Measurements from ENCODE around the gene CAND2. TPM values are rescaled to one million over a fixed set of nuclear protein-coding genes. Genes with fewer than 3 reads are reported as not detected.
"Not testable (repeated sequence)": the region's sequence is repeated elsewhere in the genome, so short reads cannot be mapped to it uniquely, and the experiment has no call there.

CAND2 gene
- total RNA-seq, 2 donors from 2014 or later = 1.2 to 1.6 TPM

DNA sequence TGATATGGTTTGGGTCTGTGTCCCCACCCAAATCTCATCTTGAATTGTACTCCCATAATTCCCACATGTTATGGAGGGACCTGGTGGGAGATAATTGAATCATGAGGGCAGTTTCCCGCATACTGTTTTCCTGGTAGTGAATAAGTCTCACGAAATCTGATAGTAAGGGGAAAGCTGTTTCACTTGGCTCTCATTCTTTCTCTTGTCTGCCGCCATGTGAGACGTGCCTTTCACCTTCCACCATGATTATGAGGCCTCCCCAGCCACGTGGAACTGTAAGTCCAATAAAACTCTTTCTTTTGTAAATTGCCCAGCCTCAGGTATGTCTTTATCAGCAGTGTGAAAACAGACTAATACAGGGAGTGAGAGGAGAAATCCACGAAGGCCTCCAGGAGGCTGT lies 20.5 kb upstream of the CAND2 start:
- peaks cover 45% of the 10 kb centered on the region for H3K27me3 Mint-ChIP-seq
- ATAC-seq; H3K9me3 ChIP-seq (ENCODE audit: control insufficient read depth, low read length, poor library complexity, severe bottlenecking); H3K4me3 Mint-ChIP-seq; DNase-seq; H3K27ac Mint-ChIP-seq; H3K36me3 Mint-ChIP-seq (ENCODE audit: low read depth); H3K4me1 Mint-ChIP-seq: not testable (repeated sequence)

DNA sequence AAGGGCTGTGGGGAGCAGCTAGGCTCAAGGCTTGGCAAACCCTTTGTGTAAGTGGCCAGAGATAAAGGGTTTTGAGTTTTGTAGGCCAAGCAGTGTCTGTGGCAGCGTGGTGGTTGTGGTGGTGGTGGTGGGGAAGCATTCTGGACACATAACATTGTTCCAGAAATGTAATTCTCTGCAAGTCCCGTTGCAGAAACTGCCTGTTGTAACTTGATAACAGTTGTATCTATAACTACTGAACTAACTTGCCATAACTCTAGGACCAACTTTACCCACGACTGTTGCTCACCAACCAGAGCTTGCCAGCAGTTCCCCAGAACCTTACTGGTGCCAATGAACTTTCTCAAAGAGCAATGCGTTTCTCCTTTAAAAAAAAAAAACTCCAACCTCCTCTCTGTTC lies 19.3 kb upstream of the CAND2 start:
- peaks cover 4% of the 10 kb centered on the region for H3K36me3 Mint-ChIP-seq (ENCODE audit: low read depth)
- ATAC-seq (no peak), DNase-seq (no peak)
- no peaks in the 10 kb centered on the region for H3K4me1 Mint-ChIP-seq
- peaks cover 44% of the 10 kb centered on the region for H3K27me3 Mint-ChIP-seq
- H3K4me3 Mint-ChIP-seq = no peak overlapping the region
- H3K9me3 ChIP-seq (ENCODE audit: control insufficient read depth, low read length, poor library complexity, severe bottlenecking) = no peaks in the 10 kb centered on the region
- H3K27ac Mint-ChIP-seq = no peak overlapping the region

DNA sequence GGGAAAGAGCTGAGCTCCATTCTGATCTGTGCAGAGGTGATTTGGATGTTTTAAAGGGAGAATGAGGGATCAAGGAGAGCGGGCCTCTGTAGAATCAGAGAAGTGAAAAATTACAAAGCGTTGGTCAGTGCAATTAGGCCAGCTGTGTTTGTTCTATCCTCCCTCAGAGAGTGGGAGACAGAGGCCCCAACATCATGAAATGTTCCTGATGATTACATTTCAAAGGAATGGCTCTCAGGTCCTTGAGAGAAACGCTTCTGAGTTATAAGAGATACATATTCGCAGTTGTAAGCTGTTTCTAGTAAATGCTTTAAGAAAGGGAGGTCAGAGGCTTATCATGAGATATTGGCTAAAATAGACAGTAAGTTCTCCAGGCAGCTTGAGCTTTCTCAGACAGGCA lies 15.7 kb upstream of the CAND2 start:
- Mint-ChIP-seq H3K4me3 (no peak overlapping the region), H3K4me1 (no peaks in the 10 kb centered on the region), H3K27ac (no peak overlapping the region), H3K36me3 (ENCODE audit: low read depth) (peaks cover 4% of the 10 kb centered on the region), H3K27me3 (peaks cover 60% of the 10 kb centered on the region)
- ATAC-seq (no peak), DNase-seq (no peak)
- H3K9me3 ChIP-seq (ENCODE audit: control insufficient read depth, low read length, poor library complexity, severe bottlenecking) = no peaks in the 10 kb centered on the region

DNA sequence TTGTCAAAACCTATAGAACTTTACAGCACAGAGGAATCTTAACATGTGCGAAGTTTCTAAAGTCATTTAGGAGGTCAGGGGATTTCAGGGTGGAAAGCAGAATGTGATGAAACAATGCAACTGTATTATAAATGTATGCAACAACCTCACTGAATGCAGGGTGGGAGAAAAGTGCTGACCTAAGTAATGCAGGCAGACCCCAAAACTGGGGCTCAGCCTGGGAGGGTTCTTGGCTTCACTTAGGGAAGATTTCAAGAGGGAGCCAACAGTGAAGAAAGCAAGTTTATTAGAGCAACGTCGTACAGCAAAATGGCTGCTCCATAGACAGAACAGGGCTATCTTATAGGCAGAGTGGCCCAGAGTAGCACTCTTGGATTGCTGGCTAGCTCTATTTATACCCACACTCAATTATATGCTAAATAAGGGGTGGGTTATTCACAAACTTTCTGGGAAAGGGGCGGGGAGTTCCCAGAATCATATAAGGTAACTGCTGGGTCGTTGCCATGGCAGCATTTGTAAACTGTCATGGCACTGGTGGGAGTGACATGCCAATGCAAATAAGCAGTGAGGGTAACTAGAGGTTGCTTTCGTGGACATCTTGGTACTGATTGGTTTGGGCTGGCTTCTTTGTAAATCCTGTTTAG lies 14.2 kb upstream of the CAND2 start:
- Mint-ChIP-seq H3K4me1 (no peaks in the 10 kb centered on the region), H3K4me3 (no peak overlapping the region), H3K36me3 (ENCODE audit: low read depth) (peaks cover 4% of the 10 kb centered on the region), H3K27ac (no peak overlapping the region), H3K27me3 (peaks cover 62% of the 10 kb centered on the region)
- no peaks in the 10 kb centered on the region for H3K9me3 ChIP-seq (ENCODE audit: control insufficient read depth, low read length, poor library complexity, severe bottlenecking)
- ATAC-seq (no peak), DNase-seq (no peak)

DNA sequence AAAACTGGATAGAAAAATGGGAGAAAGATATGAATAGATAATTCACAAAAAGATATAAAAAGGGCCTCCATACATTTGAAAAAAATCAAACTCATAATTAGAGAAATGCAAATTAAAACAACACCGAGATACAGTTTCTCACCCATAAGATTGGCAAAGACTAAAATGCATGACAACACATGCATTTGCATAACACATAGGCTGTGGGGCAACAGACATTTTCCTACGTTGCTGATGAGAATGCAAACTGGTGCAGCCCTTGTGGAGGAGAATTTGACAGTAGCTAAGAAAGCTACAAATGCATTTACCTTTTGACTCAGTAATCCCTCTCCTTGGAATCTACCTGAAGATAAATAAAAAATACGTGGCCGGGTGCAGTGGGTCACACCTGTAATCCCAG lies 11.4 kb upstream of the CAND2 start:
- Mint-ChIP-seq H3K4me3 (no peak overlapping the region), H3K27ac (no peak overlapping the region), H3K27me3 (peaks cover 60% of the 10 kb centered on the region), H3K36me3 (ENCODE audit: low read depth) (peaks cover 2% of the 10 kb centered on the region), H3K4me1 (no peaks in the 10 kb centered on the region)
- DNase-seq (no peak), ATAC-seq (no peak)
- no peaks in the 10 kb centered on the region for H3K9me3 ChIP-seq (ENCODE audit: control insufficient read depth, low read length, poor library complexity, severe bottlenecking)

DNA sequence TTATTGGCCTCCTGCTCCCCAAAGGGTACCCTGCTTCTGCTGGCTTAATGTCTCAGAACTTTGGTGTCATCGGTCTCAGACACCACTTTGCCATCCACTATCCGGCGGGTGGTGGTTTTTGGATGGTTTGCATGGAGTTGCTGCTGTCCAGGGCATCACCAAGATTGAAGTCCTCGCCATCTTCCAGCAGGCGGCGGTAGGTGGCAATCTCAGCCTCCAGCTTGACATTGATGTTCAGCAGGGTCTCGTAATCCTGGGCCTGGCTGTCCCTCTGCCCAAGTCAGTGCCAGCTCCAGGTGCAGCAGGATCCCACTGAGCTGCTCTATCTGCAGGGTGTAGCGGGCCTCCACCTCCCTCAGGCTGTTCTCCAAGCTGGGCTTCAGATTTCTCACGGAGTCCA lies 9.1 kb upstream of the CAND2 start:
- peak in 1 of 3 donors; percentile 20 for DNase-seq
- not testable (repeated sequence) for H3K27ac Mint-ChIP-seq; ATAC-seq; H3K9me3 ChIP-seq (ENCODE audit: control insufficient read depth, low read length, poor library complexity, severe bottlenecking); H3K4me3 Mint-ChIP-seq; H3K36me3 Mint-ChIP-seq (ENCODE audit: low read depth); H3K4me1 Mint-ChIP-seq
- H3K27me3 Mint-ChIP-seq = peaks cover 43% of the 10 kb centered on the region

DNA sequence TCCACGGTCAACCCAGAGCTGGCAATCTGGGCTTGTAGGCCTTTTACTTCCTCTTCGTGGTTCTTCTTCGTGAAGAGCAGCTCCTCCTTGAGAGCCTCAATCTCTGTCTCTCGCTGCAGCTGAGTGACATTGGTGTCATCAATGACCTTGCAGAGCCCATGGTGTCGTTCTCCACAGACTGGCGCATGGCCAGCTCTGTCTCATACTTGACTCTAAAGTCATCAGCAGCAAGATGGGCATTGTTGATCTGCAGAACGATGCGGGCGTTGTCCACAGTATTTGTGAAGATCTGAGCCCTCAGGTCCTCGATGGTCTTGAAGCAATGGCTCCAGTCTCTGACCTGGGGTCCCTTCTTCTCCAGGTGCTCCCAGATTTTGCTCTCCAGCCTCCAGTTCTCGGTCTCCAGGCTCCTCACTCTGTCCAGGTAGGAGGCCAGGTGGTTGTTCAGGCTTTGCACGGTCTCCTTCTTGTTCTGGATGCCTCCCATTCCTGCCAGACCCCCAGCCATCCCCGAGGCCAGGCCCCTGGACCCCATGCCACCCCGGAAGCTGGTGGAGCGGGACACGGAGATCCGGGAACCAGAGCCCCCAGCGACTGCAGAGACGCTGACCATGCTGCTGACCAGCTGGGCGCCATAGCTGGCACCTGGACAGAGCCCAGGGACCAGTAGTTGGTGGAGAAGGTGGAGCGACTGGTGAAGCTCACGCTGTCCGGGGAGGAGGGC lies 8.4 kb upstream of the CAND2 start:
- peaks cover 38% of the 10 kb centered on the region for H3K27me3 Mint-ChIP-seq
- not testable (repeated sequence) for ATAC-seq; H3K9me3 ChIP-seq (ENCODE audit: control insufficient read depth, low read length, poor library complexity, severe bottlenecking); H3K27ac Mint-ChIP-seq; DNase-seq; H3K36me3 Mint-ChIP-seq (ENCODE audit: low read depth); H3K4me3 Mint-ChIP-seq; H3K4me1 Mint-ChIP-seq

DNA sequence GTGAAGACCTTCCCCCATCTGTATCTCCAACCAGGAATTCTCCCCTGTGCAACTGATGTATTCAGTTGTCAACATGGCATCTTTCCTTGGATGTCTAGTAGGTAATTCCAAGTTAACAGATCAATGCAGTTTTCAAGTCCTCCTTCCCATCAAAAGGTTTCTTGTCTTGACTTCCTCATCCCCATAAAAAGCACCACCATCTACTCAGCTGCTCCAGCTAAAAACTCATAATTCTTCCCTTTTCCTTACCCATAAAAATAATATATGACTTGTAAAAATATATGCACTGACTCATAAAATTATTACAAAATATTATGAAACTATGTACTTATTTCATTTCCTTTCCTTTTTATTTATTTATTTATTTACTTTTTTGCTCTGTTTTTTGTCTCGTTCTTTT lies 5.0 kb upstream of the CAND2 start:
- DNase-seq (no peak), ATAC-seq (no peak)
- Mint-ChIP-seq H3K4me1 (peaks cover 3% of the 10 kb centered on the region), H3K27ac (no peak overlapping the region), H3K4me3 (no peak overlapping the region), H3K36me3 (ENCODE audit: low read depth) (peaks cover 3% of the 10 kb centered on the region), H3K27me3 (peaks cover 15% of the 10 kb centered on the region)
- no peaks in the 10 kb centered on the region for H3K9me3 ChIP-seq (ENCODE audit: control insufficient read depth, low read length, poor library complexity, severe bottlenecking)

DNA sequence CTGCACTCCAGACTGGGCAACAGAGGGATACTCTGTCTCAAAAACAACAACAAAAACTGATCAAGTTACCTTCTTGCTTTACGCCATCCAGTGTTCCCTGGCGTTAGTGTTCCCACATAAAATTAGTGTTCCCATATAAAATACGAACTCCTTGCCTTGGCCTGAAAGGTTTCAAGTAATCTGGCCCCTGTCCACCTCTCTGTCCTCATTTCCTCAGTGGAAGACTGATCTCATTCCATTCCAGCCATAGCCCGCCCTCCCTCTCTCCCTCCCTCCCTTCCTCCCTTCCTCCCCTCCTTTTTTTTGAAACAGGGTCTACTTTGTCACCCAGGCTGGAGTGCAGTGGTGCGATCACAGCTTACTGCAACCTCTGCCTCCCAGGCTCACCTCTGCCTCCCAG lies 2.8 kb upstream of the CAND2 start:
- H3K36me3 Mint-ChIP-seq (ENCODE audit: low read depth) = peaks cover 3% of the 10 kb centered on the region
- no peaks in the 10 kb centered on the region for H3K9me3 ChIP-seq (ENCODE audit: control insufficient read depth, low read length, poor library complexity, severe bottlenecking)
- DNase-seq (no peak), ATAC-seq (no peak)
- H3K27me3 Mint-ChIP-seq = peaks cover 4% of the 10 kb centered on the region
- H3K4me1 Mint-ChIP-seq = peaks cover 9% of the 10 kb centered on the region
- no peak overlapping the region for H3K4me3 Mint-ChIP-seq
- H3K27ac Mint-ChIP-seq = no peak overlapping the region

DNA sequence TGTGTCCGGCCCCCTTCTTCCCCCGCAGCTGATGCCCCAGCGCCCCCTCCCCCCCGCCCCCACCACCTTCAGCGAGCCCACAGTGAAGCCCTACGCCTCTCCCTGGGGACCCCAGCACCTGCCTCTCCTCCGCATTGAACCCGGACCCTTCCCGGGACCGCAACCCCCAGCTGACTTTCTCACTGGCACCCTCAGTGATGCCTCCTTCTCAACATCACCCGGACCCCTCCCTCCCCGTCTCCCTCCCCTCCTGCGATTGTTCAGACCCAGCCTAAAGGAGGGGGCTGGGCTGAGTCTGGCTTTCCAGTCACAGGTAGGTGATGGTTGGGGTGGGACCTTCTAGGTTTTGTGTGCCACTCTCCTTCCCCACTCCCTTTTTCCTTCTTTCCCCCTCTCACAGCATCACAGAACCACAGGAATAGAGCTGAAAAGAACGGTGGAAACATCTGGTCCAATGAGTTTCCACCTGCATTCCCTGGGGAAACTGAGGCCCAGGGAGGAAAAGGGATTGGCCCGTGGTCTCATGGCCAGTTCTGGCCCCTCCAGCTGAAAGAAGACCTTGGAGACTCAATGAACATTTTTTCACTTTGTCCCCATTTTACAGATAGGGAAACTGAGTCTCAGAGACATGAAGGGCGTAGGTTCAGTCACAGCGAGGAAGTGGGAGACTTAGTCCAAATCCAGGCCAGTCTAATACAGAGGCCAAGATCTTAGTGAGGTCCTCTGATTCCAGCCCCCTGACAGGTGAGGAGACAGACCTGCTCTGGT lies 828 bp downstream of the CAND2 start:
- H3K27me3 Mint-ChIP-seq = peaks cover 3% of the 10 kb centered on the region
- H3K36me3 Mint-ChIP-seq (ENCODE audit: low read depth) = no peaks in the 10 kb centered on the region
- H3K4me3 Mint-ChIP-seq = peak overlapping the region; percentile 89
- peak overlapping the region; percentile 71 for H3K27ac Mint-ChIP-seq
- ATAC-seq (no peak), DNase-seq (no peak)
- peaks cover 12% of the 10 kb centered on the region for H3K4me1 Mint-ChIP-seq
- no peaks in the 10 kb centered on the region for H3K9me3 ChIP-seq (ENCODE audit: control insufficient read depth, low read length, poor library complexity, severe bottlenecking)

DNA sequence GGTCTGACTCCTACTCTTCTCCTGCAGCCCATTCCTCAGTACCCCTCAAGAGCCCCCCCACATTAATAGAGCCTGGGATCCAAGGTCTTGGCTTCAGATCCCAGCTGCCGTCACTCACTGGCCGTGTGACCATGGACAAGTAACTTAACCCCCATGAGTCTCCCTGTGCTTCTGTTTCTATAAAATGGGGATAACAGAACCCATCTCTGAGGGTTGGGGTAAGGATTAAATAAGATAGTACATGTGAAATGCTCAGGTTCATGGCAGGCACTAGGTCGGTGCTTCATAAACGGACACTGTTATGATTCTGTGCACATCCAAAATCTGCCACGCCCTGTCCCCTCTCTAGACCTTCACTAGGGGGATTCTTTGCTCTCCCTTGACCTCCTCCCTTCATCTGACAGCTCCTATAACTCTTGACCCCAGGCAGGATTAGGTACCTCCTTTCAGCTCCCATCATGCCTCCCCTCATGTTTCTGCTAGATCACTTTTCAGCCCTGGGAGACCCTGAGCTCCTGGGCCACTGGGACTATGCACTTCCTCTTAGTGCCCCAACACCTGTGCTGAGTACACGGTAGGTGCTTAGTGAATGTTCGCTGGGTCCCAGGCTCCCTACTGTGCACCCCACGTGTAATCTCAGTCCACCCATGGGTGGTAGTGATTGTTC lies 1.5 kb downstream of the CAND2 start:
- peak overlapping the region; percentile 89 for H3K4me3 Mint-ChIP-seq
- peak overlapping the region; percentile 71 for H3K27ac Mint-ChIP-seq
- no peaks in the 10 kb centered on the region for H3K27me3 Mint-ChIP-seq
- H3K9me3 ChIP-seq (ENCODE audit: control insufficient read depth, low read length, poor library complexity, severe bottlenecking) = no peaks in the 10 kb centered on the region
- DNase-seq = no peak
- no peaks in the 10 kb centered on the region for H3K36me3 Mint-ChIP-seq (ENCODE audit: low read depth)
- peaks cover 12% of the 10 kb centered on the region for H3K4me1 Mint-ChIP-seq
- ATAC-seq = no peak

DNA sequence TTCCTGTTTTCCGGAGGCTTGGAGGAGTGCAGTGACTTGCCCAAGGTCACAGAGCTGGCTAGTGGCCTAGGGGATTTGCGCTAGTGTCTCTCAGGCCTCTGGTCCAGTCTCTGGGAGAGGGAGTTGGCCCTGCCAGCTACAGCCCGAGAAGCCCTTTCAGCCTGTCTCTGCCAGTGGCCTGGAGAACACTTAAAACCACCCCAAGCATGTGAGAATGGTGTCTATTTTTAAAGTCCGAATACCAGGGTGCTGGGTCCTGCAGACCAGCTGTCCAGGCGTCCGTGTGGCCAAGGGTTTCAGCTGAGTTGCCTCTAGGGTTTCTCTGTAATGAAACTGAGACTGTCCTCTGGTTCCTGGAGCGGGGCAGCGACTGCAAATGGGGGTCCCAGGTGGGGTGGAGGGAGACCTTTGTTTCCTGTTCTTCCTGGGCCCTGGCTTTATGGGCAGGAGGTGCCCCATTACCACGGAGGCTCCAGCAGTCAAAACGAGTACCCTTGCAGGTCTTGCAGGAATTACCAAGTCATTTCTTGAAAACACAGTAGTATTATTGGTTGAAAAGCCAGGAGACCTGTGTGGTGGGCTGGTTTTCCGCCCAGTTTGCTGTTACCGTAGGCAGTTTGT lies 2.2 kb downstream of the CAND2 start:
- peaks cover 12% of the 10 kb centered on the region for H3K4me1 Mint-ChIP-seq
- H3K36me3 Mint-ChIP-seq (ENCODE audit: low read depth) = no peaks in the 10 kb centered on the region
- peaks cover 5% of the 10 kb centered on the region for H3K27me3 Mint-ChIP-seq
- H3K4me3 Mint-ChIP-seq = peak overlapping the region; percentile 77
- no peak for ATAC-seq
- H3K27ac Mint-ChIP-seq = no peak overlapping the region
- no peak for DNase-seq
- no peaks in the 10 kb centered on the region for H3K9me3 ChIP-seq (ENCODE audit: control insufficient read depth, low read length, poor library complexity, severe bottlenecking)
